22Rv1 (cell line): ENCODE results near the gene DLG5.

Experiments used
- H3K27ac ChIP-seq: fragments of 450-650 bp; 2 replicates; pipeline ENCODE4 v1.5.1; 2017
- CTCF ChIP-seq: fragments of 450-650 bp; IDR thresholded peaks from 2 replicates; pipeline ENCODE4 v1.5.1; 2017; ENCODE audit warnings: mild to moderate bottlenecking
- ZFX ChIP-seq: fragments of 450-650 bp; IDR thresholded peaks from 2 replicates; pipeline ENCODE4 v1.6.1; 2017; ENCODE audit warnings: antibody characterized with exemption, borderline replicate concordance

DLG5 gene

DNA sequence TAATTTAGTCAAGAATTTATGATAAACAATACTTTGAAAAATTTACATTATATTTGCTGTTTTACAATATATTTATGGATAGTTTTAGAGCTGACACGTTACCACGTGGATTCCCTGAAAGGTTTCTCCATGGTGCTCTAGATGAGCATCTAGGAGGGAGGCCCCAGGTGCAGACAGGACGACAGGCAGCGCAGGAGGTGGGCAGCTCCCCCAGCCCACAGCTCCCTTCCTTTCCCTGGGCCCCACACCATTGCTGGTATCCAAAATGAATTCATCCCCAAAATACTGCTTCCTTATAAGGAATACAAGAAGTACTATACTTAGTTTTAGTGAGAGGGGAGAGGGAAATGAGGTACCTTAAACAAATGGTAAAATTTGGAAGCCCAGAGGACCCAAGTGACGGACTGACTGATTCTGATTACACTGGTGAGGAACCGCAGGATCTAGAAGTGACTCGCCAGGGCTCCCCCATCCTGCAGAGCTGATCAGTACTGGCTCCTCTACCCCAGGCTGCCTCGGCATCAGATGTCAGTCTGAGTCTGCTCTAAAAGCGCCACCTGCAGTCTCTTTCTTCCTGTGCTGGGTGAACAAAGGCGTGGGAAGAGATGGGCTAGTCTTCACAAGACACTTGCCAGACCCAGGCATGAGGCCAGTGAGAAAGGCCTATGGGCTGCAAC, 89.2 kb downstream of the DLG5 start:
- peak overlapping the region; percentile 73 for H3K27ac ChIP-seq
- TF ChIP-seq ZFX = no peak
- no peak for TF ChIP-seq CTCF

DNA sequence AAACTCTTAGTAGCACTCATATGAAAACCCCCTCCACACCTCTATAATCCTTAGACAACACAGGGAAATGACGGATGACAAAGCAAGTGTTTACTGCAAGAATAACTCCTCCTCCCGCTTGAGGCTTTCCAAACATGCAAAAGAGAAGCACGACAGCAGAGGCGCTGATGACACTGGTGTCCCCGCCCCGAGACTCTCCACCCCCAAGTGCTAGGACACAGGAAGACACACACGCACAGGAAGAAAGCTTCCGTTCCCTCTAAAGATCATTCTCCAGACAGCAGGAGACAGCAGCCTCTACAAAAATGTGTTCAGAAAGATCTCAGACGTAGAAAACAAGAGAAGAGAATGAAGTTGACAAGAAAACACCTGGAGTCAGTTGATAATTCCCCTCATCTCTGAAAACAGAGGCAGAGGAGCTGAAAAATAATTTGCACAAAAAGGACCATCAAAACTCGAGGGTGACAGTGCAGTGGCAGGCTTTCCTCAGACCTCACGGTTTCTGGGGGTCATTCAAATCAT, 90.2 kb downstream of the DLG5 start:
- peak overlapping the region; percentile 73 for H3K27ac ChIP-seq
- TF ChIP-seq ZFX = no peak
- no peak for TF ChIP-seq CTCF

DNA sequence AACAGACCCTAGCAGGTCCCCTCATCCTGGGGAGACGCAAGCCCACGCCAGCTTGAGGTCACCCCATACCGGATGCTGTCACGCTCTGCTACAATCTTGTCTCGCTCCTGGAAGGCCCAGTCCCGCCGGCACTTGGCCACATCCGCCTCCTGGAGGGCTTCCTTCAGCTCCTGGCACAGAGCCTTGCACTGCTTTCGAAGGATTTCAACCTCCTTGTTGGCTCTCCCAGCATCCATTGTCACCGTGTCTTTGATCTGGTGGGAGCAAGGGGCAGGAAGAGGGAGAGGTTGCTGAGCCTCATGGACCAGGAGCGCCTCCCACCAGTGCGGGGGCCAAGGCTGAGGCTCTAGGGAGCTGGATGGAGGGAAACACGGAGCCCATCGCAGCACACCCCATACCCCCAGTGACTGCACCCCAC, 90.9 kb downstream of the DLG5 start:
- TF ChIP-seq CTCF (no peak), ZFX (no peak)
- peak overlapping the region; percentile 73 for H3K27ac ChIP-seq

GRCh38 chr10:77834943-77835668, 91.4 kb downstream of the DLG5 start:
- H3K27ac ChIP-seq = peak overlapping the region; percentile 73; the same call in 1 of the 2 replicates
- TF ChIP-seq ZFX = no peak
- TF ChIP-seq CTCF = no peak

DNA sequence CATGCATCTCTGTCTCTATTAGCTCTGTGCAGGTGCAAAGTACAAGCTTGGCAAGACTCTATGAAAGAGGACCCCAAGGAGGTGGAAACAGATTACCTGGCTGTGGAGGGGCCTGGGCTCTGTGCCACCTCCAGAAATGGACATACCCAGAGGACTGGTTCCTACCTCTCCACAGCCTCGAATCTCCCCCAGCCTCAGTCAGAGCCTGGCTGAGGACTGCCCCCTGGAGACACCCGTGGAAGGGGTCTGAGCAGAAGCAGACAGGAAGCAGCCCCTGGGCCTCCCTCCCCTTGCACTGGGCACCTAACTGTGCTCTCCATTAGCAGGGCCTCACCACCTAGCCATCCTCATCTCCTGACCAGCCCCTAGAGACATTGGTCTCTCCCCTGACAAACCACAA, 92.0 kb downstream of the DLG5 start:
- TF ChIP-seq ZFX (no peak), CTCF (no peak)
- H3K27ac ChIP-seq = no peak overlapping the region

DNA sequence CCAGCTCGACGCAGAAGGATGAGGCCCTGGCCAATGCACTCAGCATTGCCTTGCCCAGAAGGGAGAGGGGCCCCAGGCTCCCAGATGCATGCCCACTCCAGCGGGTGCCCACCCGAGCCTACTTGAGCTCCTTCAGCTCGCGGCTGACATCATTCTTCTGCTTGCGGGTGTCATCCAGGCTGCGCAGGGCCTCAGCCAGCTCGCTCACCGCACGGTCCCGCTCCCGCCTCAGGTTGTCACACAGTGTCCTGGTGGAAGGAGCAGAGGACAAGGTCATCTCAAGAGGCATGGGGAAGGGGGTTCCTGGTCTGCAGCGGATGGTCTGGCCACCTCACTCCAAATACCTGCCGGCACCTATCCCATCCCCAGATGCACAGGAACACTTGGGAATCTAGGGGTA, 92.8 kb downstream of the DLG5 start:
- TF ChIP-seq ZFX (no peak), CTCF (no peak)
- no peak overlapping the region for H3K27ac ChIP-seq

DNA sequence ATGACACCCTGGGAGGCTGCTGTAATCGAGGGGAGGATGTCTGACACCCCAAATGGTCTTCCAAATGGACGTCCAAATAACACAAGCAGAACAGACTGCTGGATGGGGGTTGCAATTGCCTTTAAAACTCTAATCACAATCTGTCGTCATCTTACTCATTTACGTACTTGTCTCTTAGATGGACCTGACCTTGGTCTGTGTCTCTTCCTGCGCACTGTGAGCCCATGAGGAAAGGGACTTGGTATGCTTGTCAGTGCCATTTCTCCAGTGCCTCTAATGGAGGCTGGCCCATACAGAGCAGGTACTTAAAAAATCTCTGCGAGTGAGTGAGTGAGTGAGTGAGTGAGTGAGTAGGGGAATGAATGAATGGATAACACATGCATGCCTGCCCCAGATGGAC, 93.3 kb downstream of the DLG5 start:
- no peak overlapping the region for H3K27ac ChIP-seq
- no peak for TF ChIP-seq CTCF
- no peak for TF ChIP-seq ZFX
